MM.1S (cell line): ENCODE measurements around the gene AGBL4.

ENCODE experiments used
- DNase-seq: peaks from one replicate; pipeline ENCODE4 v3.0.0-alpha.2; 2015
- H2AFZ ChIP-seq: fragments of 300-600 bp; sonication (generic); 2 replicates; pipeline ENCODE4 v1.6.0; 2016; ENCODE audit warnings: antibody characterized with exemption, low read length
- H3F3A ChIP-seq: fragments of 300-600 bp; sonication (generic); 2 replicates; pipeline ENCODE4 v1.6.1; 2016; ENCODE audit warnings: mild to moderate bottlenecking, antibody characterized with exemption, low read length, moderate library complexity, mixed read lengths; ENCODE audit not compliant: insufficient read depth
- H3K27ac ChIP-seq: fragments of 300-600 bp; sonication (generic); 2 replicates; pipeline ENCODE4 v1.5.1; 2016; ENCODE audit warnings: mild to moderate bottlenecking, low read length
- H3K27me3 ChIP-seq: fragments of 300-600 bp; sonication (generic); replicated peaks from 2 replicates; pipeline ENCODE4 v1.6.0; 2016; ENCODE audit warnings: low read length; ENCODE audit not compliant: insufficient read depth
- H3K36me3 ChIP-seq: fragments of 300-600 bp; sonication (generic); replicated peaks from 2 replicates; pipeline ENCODE4 v1.6.1; 2016; ENCODE audit warnings: mild to moderate bottlenecking, low read length, mixed read lengths; ENCODE audit not compliant: insufficient read depth
- H3K4me1 ChIP-seq: fragments of 300-600 bp; sonication (generic); 2 replicates; pipeline ENCODE4 v1.6.1; 2016; ENCODE audit warnings: low read length, mixed read lengths
- H3K4me2 ChIP-seq: fragments of 300-600 bp; sonication (generic); 2 replicates; pipeline ENCODE4 v1.6.0; 2016; ENCODE audit warnings: low read depth, low read length
- H3K4me3 ChIP-seq: fragments of 300-600 bp; sonication (generic); 2 replicates; pipeline ENCODE4 v1.5.1; 2016; ENCODE audit warnings: low read length, mixed read lengths
- H3K79me2 ChIP-seq: fragments of 300-600 bp; sonication (generic); 2 replicates; pipeline ENCODE4 v1.6.1; 2016; ENCODE audit warnings: mixed run types, low read length, mixed read lengths
- H3K9ac ChIP-seq: fragments of 300-600 bp; sonication (generic); 2 replicates; pipeline ENCODE4 v1.6.1; 2016; ENCODE audit warnings: low read length, mixed read lengths
- H3K9me2 ChIP-seq: fragments of 300-600 bp; sonication (generic); replicated peaks from 2 replicates; pipeline ENCODE4 v1.6.1; 2016; ENCODE audit warnings: mild to moderate bottlenecking, low read length, mixed read lengths; ENCODE audit not compliant: insufficient read depth
- H3K9me3 ChIP-seq: fragments of 300-600 bp; sonication (generic); replicated peaks from 2 replicates; pipeline ENCODE4 v1.6.1; 2016; ENCODE audit warnings: mild to moderate bottlenecking, low read length, mixed read lengths; ENCODE audit not compliant: insufficient read depth
- H4K20me1 ChIP-seq: fragments of 300-600 bp; sonication (generic); 2 replicates; pipeline ENCODE4 v1.6.1; 2016; ENCODE audit warnings: mild to moderate bottlenecking, low read length, moderate library complexity, mixed read lengths; ENCODE audit not compliant: insufficient read depth
- CTCF ChIP-seq: fragments of 300-600 bp; sonication (generic); IDR thresholded peaks from 2 replicates; pipeline ENCODE4 v1.5.1; 2016; ENCODE audit warnings: antibody characterized with exemption, low read length, mixed read lengths
- EZH2 ChIP-seq: fragments of 300-600 bp; sonication (generic); optimal IDR thresholded peaks from 2 replicates; pipeline ENCODE3; 2017; ENCODE audit warnings: low read depth, mild to moderate bottlenecking, antibody characterized with exemption, low read length, mixed read lengths
- EZH2phosphoT487 ChIP-seq: fragments of 300-600 bp; sonication (generic); IDR thresholded peaks from 2 replicates; pipeline ENCODE4 v1.6.1; 2018; ENCODE audit warnings: antibody characterized with exemption, low read length

Gene AGBL4

GRCh38 chr1:49416758-49417157 lies 607.0 kb downstream of the AGBL4 start:
- H2AFZ ChIP-seq = no peak overlapping the region
- H4K20me1 ChIP-seq = no peaks in the 10 kb centered on the region
- H3K9ac ChIP-seq = no peak overlapping the region
- no peaks in the 10 kb centered on the region for H3F3A ChIP-seq
- H3K9me3 ChIP-seq = no peaks in the 10 kb centered on the region
- no peaks in the 10 kb centered on the region for H3K27me3 ChIP-seq
- H3K79me2 ChIP-seq = no peaks in the 10 kb centered on the region
- no peaks in the 10 kb centered on the region for H3K9me2 ChIP-seq
- H3K4me1 ChIP-seq = no peaks in the 10 kb centered on the region
- H3K27ac ChIP-seq = no peak overlapping the region
- no peak for DNase-seq
- no peaks in the 10 kb centered on the region for H3K36me3 ChIP-seq
- H3K4me2 ChIP-seq = no peak overlapping the region
- H3K4me3 ChIP-seq = no peak overlapping the region
- TF ChIP-seq EZH2 (no peak), CTCF (no peak), EZH2phosphoT487 (no peak)

DNA sequence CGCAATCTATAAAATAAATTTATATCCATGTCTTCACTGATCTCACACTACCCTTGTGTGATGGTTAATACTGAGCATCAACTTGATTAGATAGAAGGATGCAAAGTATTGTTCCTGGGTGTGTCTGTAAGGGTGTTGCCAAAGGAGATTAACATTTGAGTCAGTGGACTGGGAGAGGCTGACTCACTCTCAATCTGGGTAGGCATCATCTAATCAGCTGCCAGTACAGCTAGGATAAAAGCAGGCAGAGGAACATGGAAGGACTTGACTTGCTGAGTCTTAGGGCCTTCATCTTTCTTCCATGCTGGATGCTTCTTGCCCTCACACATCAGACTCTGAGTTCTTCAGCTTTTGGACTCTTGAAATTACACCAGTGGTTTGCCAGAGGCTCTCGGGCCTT lies 615.4 kb downstream of the AGBL4 start:
- Histone ChIP-seq H3K4me1 (no peaks in the 10 kb centered on the region), H3K4me3 (no peak overlapping the region), H3K9me3 (no peaks in the 10 kb centered on the region), H3F3A (no peaks in the 10 kb centered on the region), H3K27ac (no peak overlapping the region), H3K4me2 (no peak overlapping the region), H3K79me2 (no peaks in the 10 kb centered on the region), H3K9ac (no peak overlapping the region), H3K9me2 (no peaks in the 10 kb centered on the region), H4K20me1 (no peaks in the 10 kb centered on the region), H3K27me3 (no peaks in the 10 kb centered on the region), H3K36me3 (no peaks in the 10 kb centered on the region), H2AFZ (no peak overlapping the region)
- DNase-seq = no peak
- TF ChIP-seq EZH2phosphoT487 (no peak), EZH2 (no peak), CTCF (no peak)

DNA sequence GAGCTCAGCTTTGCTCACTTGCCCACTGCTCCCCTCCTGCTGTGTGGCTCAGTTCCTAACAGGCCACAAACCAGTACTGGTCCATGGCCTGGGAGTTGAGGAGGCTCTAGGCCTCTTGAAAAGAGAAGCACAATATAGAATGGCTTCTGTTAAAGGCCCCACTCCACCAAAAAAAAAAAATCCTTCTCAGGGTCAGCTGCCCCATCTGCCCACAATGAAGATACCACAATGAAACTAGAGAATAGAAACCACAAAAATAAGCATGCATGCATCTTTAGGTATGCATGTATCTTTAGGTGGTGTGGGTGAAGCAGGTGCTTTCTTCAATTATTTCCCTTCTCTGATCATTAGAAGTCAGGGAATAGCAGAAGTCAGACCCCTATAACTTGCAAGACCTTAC lies 626.7 kb downstream of the AGBL4 start:
- peak overlapping the region; percentile 59; the same call in 1 of the 2 replicates for H3K27ac ChIP-seq
- H2AFZ ChIP-seq = no peak overlapping the region
- TF ChIP-seq CTCF (no peak), EZH2 (no peak), EZH2phosphoT487 (no peak)
- H3K9ac ChIP-seq = no peak overlapping the region
- no peaks in the 10 kb centered on the region for H3K9me2 ChIP-seq
- H3K79me2 ChIP-seq = no peaks in the 10 kb centered on the region
- H3K27me3 ChIP-seq = no peaks in the 10 kb centered on the region
- H3K4me3 ChIP-seq = no peak overlapping the region
- H3K9me3 ChIP-seq = no peaks in the 10 kb centered on the region
- peak; percentile 82 for DNase-seq
- no peaks in the 10 kb centered on the region for H3K36me3 ChIP-seq
- peaks cover 4% of the 10 kb centered on the region for H3F3A ChIP-seq
- H4K20me1 ChIP-seq = no peaks in the 10 kb centered on the region
- peak overlapping the region; percentile 21; the same call in 1 of the 2 replicates for H3K4me2 ChIP-seq
- H3K4me1 ChIP-seq = peaks cover 26% of the 10 kb centered on the region
